Thymus (tissue), 2 donors: ENCODE results near the gene AFF4. TPM values are rescaled to one million over a fixed set of nuclear protein-coding genes. Genes with fewer than 3 reads are reported as not detected.

Experiments
- polyA plus RNA-seq: library from polyadenylated mRNA; stranded (reverse); fragments of 200-250 nt; gene quantifications from one replicate; pipeline ENCODE4 v1.2.3, GENCODE V29; 2013
- total RNA-seq: library from RNA; stranded (reverse); fragments of 120-200 nt; gene quantifications from one replicate; pipeline ENCODE4 v1.2.4, GENCODE V29; 2013
- donor health status: healthy.

AFF4 gene
- total and polyA plus RNA-seq, 2 donors = 14.7 to 15.6 TPM

Other genes starting within 250 kb of the AFF4 start
- gene KIF3A, start 226.1 kb downstream of the AFF4 start, total RNA-seq = 9.9 TPM
- gene KIF3A, start 226.1 kb downstream of the AFF4 start, polyA plus RNA-seq = 6.6 TPM
- gene CCNI2, start 216.2 kb downstream of the AFF4 start, total RNA-seq = 8.1 TPM
- gene CCNI2, start 216.2 kb downstream of the AFF4 start, polyA plus RNA-seq = 2.5 TPM
- gene SEPTIN8, start 186.4 kb downstream of the AFF4 start, total RNA-seq = 17.8 TPM
- 13.8 TPM for gene SEPTIN8, start 186.4 kb downstream of the AFF4 start, polyA plus RNA-seq
- gene SOWAHA, start 150.3 kb downstream of the AFF4 start, total RNA-seq = 1.0 TPM
- 4.3 TPM for gene SOWAHA, start 150.3 kb downstream of the AFF4 start, polyA plus RNA-seq
- gene SHROOM1, start 133.0 kb downstream of the AFF4 start, total RNA-seq = 0.90 TPM
- gene SHROOM1, start 133.0 kb downstream of the AFF4 start, polyA plus RNA-seq = 6.2 TPM
- gene GDF9, start 97.2 kb downstream of the AFF4 start, total RNA-seq = 0.47 TPM
- 2.5 TPM for gene GDF9, start 97.2 kb downstream of the AFF4 start, polyA plus RNA-seq
- gene UQCRQ, start 97.0 kb downstream of the AFF4 start, total RNA-seq = 399 TPM
- 232 TPM for gene UQCRQ, start 97.0 kb downstream of the AFF4 start, polyA plus RNA-seq
- 1.5 TPM for gene LEAP2, start 90.0 kb downstream of the AFF4 start, total RNA-seq
- gene LEAP2, start 90.0 kb downstream of the AFF4 start, polyA plus RNA-seq = 4.4 TPM
- gene ZCCHC10, start 62.9 kb upstream of the AFF4 start, total RNA-seq = 30.5 TPM
- gene ZCCHC10, start 62.9 kb upstream of the AFF4 start, polyA plus RNA-seq = 38.6 TPM
- 72.0 TPM for gene HSPA4, start 88.4 kb upstream of the AFF4 start, total RNA-seq
- gene HSPA4, start 88.4 kb upstream of the AFF4 start, polyA plus RNA-seq = 65.4 TPM